ENCODE measurements around the gene KCNK4. TPM values are rescaled to one million over a fixed set of nuclear protein-coding genes. Genes with fewer than 3 reads are reported as not detected.

Gene KCNK4
- total and polyA plus RNA-seq, 2 of the 13 experiments (the other 11 are each of a cell fraction or from before 2014, with no cell fraction given): not detected

DNA sequence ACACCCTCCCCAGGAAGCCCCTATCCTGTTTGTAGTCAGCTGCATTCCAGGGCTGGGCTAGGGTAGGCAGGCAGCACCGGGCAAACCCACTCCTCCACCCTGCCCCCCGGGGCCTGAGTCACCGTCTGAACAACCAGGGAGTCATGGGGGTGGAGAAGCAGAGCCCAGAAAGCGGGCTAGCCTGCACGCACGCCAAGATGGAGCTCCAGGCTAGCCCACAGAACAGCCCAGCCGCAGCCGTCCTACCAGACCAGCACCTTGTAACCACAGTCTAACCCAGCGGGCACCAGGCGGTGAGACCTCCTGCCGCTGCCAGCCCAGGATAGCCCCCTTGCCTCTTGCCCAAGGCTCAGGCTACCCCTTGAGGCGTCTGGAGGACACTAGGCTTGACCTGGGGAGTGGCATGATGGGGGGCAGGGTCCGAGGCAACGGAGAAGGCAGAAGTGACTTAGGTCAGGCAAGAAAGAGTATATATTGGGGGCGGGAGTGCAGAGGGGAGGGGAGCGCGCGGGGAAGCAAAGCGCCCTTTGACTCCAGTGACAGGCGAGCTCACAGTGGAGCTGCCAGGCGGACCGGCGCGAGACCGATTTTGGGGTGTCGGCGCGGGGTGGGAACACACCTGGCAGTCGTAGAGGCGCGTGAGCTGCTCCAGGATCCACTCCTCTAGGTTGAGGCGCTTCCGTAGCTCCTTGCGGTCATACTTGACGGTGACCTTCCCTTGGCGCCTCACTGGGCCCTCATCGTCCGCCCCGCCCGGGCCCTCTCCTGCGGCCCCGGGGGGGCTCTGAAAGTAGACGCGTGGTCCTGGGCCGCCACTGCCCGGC lies 45.1 kb upstream of the KCNK4 start (continued):
- TF ChIP-seq ZBTB46 (CRISPR knock-in tag; IDR thresholded peaks at IDR 0.05; ENCODE audit: borderline replicate concordance): 0 out of 2 replicates have a peak, but pooled peaks have one; percentile 40
- TF ChIP-seq AGO1 (IDR thresholded peaks at IDR 0.05; ENCODE audit: low read depth, low read length, poor library complexity, severe bottlenecking): peak; percentile 73
- TF ChIP-seq, protein P1, sequence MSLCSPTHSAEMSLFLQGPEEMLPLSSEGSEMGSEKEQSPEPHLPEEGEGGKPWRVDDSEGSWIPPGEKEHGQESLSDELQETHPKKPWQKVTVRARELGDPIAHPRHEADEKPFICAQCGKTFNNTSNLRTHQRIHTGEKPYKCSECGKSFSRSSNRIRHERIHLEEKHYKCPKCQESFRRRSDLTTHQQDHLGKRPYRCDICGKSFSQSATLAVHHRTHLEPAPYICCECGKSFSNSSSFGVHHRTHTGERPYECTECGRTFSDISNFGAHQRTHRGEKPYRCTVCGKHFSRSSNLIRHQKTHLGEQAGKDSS (CRISPR knock-in tag; IDR thresholded peaks at IDR 0.05; ENCODE audit: borderline replicate concordance, low read depth): peak; percentile 43; the same call in 1 of the 2 replicates
- no peak for TF ChIP-seq ZNF337 (CRISPR knock-in tag; IDR thresholded peaks at IDR 0.05; ENCODE audit: borderline replicate concordance, low read depth)
- TF ChIP-seq ZNF274 (CRISPR knock-in tag; IDR thresholded peaks at IDR 0.05): peak; percentile 45; the same call in 1 of the 2 replicates
- TF ChIP-seq THAP9 (CRISPR knock-in tag; IDR thresholded peaks at IDR 0.05; ENCODE audit: borderline replicate concordance): 0 out of 2 replicates have a peak, but pooled peaks have one; percentile 60
- no peak for TF ChIP-seq TRIM24 (CRISPR knock-in tag; IDR thresholded peaks at IDR 0.05)
- 0 out of 2 replicates have a peak, but pooled peaks have one; percentile 18 for TF ChIP-seq ZNF317 (CRISPR knock-in tag; IDR thresholded peaks at IDR 0.05)
- peak; percentile 31; the same call in 1 of the 2 replicates for TF ChIP-seq IRF9 (CRISPR knock-in tag; IDR thresholded peaks at IDR 0.05; ENCODE audit: borderline replicate concordance)
- TF ChIP-seq FOSL2 (CRISPR knock-in tag; IDR thresholded peaks at IDR 0.05): peak; percentile 72
- no peak for TF ChIP-seq PBX3 (CRISPR knock-in tag; IDR thresholded peaks at IDR 0.05; ENCODE audit: borderline replicate concordance)
- peak; percentile 50; the same call in 1 of the 2 replicates for TF ChIP-seq ZNF451 (CRISPR knock-in tag; IDR thresholded peaks at IDR 0.05)
- TF ChIP-seq, protein P2, sequence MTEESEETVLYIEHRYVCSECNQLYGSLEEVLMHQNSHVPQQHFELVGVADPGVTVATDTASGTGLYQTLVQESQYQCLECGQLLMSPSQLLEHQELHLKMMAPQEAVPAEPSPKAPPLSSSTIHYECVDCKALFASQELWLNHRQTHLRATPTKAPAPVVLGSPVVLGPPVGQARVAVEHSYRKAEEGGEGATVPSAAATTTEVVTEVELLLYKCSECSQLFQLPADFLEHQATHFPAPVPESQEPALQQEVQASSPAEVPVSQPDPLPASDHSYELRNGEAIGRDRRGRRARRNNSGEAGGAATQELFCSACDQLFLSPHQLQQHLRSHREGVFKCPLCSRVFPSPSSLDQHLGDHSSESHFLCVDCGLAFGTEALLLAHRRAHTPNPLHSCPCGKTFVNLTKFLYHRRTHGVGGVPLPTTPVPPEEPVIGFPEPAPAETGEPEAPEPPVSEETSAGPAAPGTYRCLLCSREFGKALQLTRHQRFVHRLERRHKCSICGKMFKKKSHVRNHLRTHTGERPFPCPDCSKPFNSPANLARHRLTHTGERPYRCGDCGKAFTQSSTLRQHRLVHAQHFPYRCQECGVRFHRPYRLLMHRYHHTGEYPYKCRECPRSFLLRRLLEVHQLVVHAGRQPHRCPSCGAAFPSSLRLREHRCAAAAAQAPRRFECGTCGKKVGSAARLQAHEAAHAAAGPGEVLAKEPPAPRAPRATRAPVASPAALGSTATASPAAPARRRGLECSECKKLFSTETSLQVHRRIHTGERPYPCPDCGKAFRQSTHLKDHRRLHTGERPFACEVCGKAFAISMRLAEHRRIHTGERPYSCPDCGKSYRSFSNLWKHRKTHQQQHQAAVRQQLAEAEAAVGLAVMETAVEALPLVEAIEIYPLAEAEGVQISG (CRISPR knock-in tag; IDR thresholded peaks at IDR 0.05): no peak; the same call in 1 of the 2 replicates
- TF ChIP-seq MTA1 (CRISPR knock-in tag; IDR thresholded peaks at IDR 0.05; ENCODE audit: borderline replicate concordance): 0 out of 2 replicates have a peak, but pooled peaks have one; percentile 58
- peak; percentile 49 for TF ChIP-seq YY1 (IDR thresholded peaks at IDR 0.05; ENCODE audit: insufficient read depth, insufficient replicate concordance, low read depth, low read length)

Measured in HepG2 (cell line).